Activated CD8-positive, alpha-beta memory T cell treated with anti-CD3 and anti-CD28 coated beads for 48 hours (primary cell): ENCODE results near the gene PATL1.
"Not testable (repeated sequence)": the region's sequence is repeated elsewhere in the genome, so short reads cannot be mapped to it uniquely, and the experiment has no call there.

Experiments used
- DNase-seq, 3 experiments: peaks; one replicate each; pipeline ENCODE4 v3.0.0-alpha.2; 2020; ENCODE audit warnings: low read depth in 2 of 3, low spot score in 2 of 3

PATL1 gene, protein sequence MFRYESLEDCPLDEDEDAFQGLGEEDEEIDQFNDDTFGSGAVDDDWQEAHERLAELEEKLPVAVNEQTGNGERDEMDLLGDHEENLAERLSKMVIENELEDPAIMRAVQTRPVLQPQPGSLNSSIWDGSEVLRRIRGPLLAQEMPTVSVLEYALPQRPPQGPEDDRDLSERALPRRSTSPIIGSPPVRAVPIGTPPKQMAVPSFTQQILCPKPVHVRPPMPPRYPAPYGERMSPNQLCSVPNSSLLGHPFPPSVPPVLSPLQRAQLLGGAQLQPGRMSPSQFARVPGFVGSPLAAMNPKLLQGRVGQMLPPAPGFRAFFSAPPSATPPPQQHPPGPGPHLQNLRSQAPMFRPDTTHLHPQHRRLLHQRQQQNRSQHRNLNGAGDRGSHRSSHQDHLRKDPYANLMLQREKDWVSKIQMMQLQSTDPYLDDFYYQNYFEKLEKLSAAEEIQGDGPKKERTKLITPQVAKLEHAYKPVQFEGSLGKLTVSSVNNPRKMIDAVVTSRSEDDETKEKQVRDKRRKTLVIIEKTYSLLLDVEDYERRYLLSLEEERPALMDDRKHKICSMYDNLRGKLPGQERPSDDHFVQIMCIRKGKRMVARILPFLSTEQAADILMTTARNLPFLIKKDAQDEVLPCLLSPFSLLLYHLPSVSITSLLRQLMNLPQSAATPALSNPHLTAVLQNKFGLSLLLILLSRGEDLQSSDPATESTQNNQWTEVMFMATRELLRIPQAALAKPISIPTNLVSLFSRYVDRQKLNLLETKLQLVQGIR

DNA sequence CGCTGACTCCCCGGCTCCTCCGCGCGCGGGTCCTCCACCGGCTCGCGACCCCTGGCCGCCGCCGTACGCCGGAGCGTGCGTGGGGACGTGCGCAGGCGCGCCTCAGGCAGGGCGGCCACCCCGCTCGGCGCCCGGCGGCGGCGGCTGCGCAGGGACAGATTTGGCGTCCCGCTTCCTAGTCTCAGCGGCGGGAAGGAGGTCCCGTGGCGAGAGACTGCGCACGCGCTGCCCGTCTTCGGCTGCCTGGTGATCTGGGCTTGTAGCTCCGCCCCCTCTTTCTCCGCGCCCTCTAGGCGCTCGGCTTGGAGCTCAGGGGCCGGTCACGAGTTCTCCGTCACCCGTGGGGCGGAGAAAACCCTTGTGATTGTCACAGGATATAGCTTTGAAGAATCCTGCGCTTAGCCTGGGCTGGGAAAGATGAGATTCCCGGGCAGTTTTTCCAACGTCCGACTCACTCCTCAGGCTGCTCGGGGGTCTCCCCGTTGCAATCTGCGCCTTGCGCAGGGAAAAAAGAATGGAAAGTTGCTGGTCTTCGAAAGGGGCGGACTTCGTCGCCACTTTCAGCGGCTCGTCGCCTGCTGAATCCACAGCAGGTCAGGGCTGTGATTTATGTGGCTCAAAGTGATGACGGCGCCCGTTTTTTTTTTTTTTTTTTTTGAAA is at the start of gene PATL1:
TSS of gene PATL1 (minus strand) at position 88 of the 661 bp plus-strand sequence. CDS start 142 bp downstream, outside the sequence.
- peak; percentile 86 to 98 (median 92) for DNase-seq

DNA sequence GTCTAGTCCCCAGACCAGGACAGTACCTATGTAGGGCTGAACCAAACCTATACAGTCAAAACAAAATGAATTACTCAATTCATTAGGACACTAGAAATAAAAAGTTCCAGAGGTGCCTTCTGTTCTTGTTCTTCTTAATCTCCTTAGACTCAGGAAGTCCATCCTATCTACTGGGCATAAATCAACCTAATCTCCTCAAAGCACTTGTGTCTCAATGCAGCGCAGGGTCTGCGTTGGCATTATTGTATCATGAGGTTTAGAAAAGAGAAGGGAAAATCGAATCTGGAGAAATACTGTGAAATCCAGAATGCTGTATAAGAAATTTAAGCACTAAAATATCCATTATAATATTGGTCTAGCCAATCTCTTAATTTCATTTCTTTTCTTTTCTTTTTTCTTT is 47.2 kb upstream of the PATL1 start:
- DNase-seq, result no peak

DNA sequence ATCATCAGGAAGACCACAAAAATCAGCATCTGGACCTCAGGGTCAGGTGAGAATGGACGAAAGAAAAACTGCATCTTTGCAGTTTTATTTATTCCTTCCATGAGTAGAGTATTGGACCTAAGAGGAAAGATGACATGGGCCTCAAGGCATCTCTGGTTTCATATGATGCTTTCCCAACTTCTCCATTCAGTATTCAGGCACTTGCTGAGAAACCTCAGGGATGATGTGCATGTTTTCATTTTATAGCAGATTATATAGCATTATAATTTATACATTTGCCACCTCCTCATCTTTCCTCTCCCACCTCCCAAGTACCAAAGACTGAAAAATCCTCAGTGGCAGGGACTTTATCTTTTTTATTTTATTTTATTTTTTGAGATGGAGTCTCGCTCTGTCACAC is 44.9 kb upstream of the PATL1 start, which contains the start of gene OR10V1:
TSS of gene OR10V1 (minus strand) at position 101 of the 400 bp plus-strand sequence. CDS start at position 101, 0 bp downstream.
- DNase-seq, result no peak

DNA sequence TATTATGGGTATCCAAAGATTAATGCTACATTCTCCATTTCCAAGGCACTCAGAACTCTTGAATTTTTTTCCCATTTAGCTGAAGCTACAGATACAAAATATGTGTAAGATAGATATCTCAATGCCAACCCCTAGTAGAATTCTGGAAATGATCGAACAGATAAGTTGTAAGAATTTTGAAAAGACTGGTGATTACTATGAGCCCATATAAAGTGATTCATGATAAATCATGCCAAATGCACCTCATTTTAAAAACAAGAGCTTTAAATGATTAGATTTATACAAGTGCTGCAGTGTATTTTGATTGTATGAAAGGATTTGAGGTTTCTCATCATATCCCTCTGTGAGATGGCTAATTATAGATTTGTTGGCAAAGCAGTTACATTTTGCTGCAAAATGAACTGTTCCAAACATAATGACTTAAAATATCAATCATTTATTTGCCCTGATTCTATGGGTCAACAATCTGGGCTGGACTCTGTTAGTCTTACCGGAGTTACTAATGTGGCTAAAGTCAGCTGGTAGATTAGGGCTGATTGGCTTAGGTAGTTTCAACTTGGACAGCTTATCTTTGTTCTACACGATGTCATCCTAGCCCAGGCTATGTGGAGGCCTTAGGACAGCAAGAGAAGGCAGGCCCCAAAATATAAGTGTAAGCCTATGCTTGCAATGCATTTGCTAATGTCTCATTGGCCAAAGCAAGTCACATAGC is 41.5 kb upstream of the PATL1 start:
- DNase-seq, result no peak

DNA sequence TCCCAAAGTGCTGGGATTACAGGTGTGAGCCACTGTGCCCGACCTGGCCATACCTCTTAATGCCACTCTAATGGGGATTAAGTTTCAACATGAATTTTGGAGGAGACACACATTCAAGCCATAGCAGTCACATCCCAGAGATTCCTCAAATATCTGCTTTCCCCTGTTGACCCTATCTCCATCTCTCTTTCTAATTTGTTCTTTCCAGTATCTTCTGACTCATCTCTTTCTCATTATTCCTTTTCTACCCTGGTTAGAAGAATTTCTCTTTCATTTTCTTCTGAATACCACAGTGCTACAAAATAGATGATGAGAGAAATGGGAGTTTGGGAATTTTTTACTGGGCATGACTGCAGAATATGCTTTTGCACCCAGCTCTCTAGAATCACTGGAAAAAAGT is 39.7 kb upstream of the PATL1 start:
- no peak for DNase-seq

DNA sequence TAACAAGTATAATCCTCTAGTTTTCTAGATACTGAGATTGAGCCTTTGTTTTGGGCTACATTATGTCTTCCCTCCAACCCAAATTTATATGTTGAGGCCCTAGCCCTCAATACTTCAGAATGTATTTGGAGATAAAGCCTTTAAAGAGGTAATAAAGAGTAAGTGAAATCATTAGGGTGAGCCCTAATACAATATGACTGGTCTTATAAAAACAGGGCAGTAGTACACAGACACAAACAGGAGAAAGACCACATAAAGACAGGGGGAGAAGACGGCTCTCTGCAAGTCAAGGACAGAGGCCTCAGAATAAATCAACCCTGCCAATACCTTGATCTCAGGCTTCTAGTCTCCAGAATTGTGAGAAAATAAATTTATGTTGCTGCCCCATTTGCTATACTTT is 38.5 kb upstream of the PATL1 start:
- no peak for DNase-seq

DNA sequence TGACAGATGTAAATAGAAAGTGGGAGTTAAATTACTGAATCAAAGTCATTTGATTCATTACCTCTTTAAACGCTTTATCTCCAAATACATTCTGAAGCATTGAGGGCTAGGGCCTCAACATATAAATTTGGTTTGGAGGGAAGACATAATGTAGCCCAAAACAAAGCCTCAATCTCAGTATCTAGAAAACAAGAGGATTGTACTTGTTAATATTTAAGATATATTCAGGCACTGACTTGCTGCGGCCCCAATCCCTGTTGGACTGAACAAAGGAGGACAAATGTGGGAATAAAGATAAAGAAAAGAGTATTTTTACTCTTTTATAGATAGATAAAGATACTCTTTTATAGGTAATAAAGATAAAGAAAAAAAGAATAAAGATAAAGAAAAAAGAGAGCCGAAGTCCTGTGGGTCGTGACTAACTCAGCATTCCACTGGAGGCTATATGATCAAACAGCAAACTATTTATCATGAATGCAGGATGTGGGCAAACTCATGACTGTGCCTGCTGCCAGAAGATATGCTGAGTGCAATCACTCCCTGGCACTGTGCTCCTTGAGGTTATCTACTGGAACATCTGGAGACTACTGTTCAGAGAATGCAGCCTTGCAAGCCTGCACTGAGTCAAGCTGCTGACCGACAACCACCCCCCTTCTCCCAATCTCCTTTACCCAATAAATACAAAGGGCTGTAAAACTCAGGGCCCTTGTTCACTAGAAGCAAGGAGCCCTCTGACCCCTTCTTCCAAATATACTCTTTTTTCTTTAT is 37.9 kb upstream of the PATL1 start:
- DNase-seq, result no peak

DNA sequence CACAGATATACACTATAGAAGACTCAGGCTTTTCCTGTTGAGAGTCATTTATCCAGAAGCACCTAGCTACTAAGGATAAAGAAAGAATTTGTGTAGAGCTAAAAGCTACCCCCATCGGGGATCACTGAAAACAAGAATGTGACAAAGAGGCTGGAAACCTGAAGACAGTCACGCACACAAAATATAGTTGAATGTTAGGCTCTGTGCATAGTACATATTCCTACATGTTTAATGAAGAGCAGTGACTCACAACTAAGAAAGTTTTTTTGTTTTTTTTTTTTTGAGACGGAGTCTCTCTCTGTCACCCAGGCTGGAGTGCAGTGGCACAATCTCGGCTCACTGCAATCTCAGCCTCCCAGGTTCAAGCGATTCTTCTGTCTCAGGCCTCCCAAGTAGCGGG is 36.5 kb upstream of the PATL1 start:
- no peak for DNase-seq

DNA sequence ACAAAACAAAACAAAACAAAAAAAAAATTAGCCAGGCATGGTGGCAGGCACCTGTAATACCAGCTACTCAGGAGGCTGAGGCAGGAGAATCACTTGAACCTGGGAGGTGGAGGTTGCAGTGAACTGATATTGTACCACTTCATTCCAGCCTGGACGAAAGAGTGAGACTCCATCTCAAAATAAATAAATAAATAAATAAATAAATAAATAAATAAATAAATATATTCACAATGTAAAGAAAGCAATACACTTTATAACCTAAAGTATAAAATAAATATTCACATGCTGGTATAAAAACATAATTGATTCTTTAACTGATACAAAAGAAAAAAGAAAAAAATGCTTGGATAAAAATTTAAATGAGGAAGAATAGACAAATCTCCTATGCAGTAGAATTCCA is 34.7 kb upstream of the PATL1 start:
- DNase-seq, result not testable (repeated sequence)

DNA sequence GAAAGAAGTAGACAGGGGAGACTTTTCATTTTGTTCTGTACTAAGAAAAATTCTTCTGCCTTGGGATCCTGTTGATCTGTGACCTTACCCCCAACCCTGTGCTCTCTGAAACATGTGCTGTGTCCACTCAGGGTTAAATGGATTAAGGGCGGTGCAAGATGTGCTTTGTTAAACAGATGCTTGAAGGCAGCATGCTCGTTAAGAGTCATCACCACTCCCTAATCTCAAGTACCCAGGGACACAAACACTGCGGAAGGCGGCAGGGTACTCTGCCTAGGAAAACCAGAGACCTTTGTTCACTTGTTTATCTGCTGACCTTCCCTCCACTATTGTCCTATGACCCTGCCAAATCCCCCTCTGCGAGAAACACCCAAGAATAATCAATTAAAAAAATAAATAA is 31.3 kb upstream of the PATL1 start:
- not testable (repeated sequence) for DNase-seq

DNA sequence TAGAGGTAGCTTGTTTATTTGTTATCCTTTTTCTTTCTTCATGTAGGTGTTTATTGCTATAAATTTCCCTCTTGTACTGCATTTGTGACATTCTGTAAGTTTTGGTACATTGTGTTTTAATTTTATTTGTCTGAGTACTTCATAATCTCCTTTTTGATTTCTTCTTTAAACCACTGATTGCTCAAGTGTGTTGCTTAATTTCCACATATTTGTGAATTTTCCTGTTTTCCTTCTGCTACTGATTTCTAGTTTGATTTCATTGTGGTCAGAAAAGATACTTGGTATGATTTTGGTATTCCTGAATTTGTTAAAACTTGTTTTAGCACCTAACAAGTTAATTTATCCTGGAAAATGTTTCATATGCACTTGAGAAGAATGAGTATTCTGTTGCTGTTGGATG is 29.7 kb upstream of the PATL1 start:
- DNase-seq, result no peak

DNA sequence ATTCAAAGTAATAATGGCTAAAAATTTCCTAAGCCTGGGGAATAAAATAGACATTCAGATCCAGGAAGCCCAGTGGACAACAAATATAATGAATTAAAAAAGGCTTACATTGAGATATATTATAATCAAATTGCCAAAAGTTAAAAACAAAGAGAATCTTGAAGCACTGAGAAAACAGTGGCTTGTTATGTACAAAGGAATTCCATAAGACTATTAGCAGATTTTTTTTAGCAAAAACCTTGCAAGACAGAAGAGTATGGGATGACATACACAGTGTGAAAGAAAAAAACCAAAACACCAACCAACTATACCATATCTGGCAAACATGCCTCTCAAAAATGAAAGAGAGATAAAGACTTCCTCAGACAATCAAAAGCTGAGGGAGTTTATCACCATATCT is 24.1 kb upstream of the PATL1 start:
- DNase-seq, result no peak

DNA sequence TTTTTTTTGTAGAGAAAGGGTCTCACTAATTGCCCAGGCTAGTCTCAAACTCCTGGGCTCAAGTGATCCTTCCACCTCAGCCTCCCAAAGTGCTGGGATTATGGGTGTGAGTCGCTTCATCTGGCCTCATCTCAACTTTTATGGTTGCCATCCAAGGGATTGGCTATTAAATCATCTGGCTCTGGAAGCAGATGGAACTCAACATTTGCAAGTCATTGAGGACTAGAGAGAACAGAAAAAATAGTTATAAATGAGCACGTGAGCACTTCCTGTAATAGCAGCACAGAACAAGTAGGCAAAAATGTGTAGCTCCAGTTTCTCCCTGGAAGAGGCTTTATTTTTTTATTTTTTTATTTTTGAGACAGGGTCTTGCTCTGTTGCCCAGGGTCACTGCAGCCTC is 22.3 kb upstream of the PATL1 start:
- no peak for DNase-seq

DNA sequence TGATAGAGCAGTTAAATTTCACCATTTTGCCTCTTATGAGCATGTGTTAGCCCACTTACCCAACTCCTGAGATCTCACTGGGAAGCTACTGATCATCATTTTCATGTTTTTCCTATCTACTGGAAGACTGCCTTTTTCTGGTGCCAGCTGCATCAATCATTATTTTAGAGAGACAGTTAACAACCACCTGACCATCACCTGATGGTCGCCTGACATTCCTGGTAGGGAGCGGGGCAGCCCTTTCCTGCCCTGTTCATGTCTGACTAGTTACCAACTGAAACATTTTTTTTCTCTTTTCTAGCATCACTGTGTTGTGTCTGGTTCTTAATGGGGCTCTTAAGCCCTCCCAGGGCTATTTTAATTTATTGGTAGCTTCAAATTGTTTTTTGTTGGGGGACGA is 20.2 kb upstream of the PATL1 start:
- DNase-seq, result no peak

DNA sequence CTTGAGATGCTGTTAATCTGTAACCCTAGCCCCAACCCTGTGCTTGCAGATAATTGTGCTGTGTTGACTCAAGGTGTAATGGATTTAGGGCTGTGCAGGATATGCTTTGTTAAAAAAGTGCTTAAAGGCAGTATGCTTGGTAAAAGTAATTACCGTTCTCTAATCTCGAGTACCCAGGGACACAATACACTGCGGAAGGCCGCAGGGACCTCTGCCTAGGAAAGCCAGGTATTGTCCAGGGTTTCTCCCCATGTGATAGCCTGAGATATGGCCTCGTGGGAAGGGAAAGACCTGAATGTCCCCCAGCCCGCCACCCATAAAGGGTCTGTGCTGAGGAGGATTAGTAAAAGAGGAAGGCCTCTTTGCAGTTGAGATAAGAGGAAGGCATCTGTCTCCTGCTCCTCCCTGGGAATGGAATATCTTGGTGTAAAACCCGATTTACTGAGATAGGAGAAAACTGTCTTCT is 12.5 kb upstream of the PATL1 start:
- DNase-seq, result not testable (repeated sequence)

DNA sequence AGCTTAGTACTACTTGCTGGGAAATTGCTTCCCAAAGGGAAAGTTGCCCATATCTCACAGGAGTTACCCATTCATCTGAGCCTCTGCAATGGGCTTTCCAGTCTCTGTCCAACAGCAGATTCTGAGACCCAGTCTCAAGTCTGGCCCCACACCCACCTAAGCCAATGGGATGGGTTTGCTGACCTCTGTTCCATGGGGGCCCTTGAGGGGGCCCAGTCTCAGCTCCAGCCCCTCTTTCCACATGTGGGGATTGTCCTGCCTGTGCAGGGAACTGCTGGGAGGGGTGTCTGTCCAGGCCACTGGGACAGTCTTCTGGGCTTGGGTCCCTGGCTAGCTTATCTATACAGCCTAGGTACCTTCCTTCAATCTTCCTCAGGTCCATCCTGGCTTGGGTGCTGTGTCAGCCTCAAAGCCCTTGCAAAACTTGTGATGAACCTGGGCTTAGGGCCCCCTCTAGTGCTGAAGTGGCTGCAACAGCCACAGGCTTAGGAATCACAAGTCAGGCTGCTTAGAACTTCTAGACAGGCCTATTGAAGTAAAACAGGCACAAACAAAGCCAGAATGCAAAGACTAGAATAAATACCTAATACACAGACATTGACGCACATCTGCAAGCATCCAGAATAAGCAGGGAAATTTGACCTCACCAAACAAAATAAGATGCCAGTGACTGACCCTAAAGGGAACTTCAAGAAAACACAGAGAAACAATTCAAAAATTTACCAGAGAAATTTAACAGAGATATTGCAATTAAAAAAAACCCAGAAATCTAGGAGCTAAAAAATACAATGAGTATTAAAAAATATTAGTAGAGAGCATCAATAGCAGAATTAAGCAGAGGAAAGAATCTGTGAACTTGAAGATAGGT is 11.7 kb upstream of the PATL1 start:
- DNase-seq, result peak in 1 of 3 experiments; percentile 22

DNA sequence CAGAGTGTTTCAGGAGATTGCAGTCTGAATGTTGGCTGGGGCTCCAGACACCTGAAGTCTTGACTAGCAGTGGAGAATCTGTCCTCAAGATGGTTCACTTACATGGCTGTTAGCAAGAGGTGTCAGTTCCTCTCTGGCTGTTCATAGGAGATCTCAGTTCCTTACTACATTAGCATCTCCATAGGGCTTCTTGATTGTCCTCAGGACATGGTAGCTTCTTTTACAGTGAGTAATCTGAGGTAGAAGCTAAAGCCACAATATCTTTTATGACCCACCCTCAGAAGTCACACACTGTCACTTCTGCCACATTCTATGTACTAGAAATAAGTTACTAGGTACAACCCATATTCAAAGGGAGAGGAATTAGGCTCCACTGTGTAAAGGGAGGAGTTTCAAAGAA is 10.5 kb upstream of the PATL1 start:
- no peak for DNase-seq

DNA sequence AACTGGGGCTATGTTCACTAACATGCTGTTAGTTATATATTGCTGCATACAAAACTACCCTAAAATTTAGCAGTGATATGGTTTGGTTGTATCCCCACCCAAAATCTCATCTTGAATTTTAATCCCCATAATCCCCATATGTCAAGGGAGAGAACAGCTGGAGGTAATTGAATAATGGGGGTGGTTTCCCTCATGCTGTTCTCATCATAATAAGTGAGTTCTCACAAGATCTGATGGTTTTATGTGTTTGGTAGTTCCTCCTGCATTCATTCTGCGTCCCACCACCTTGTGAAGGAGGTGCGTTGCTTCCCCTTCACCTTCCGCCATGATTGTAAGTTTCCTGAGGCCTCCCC is 10.0 kb upstream of the PATL1 start:
- DNase-seq, result no peak

DNA sequence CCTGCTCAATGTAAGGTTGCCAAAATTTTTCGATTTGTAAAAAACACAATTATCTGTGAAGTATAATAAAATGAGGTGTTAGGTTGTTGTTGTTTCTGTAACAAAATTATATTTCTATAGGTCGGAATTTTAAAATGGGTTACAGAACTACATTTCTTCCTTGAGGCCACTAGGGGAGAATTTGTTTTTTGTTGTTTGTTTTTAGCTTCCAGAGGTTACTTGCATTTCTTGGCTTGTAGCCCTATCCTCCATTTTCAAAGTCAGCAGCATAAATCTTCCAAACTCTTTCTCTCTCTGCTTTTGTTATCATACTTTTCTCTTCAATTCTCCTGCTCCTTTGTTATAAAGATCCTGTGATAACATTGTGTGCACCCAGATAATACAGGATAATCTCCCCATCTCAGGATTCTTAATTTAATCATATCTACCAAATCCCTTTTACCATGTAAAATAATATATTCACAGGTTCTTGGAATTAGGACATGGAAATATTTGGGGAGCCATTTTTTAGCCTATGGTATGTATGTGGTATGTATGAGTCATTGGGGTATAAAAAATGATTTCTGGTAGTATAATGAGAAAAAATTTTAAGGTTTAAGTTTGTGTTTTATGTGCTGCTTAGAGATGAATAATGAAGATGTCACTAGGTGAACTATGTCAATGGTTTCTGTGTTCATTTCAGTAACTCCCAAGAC is 9.4 kb upstream of the PATL1 start:
- DNase-seq, result no peak
